ENCODE results near the gene APOA4. TPM values are rescaled to one million over a fixed set of nuclear protein-coding genes. Genes with fewer than 3 reads are reported as not detected.

Gene APOA4
- total RNA-seq, 2 donors from 2014 or later: 0.35 to 0.38 TPM

DNA sequence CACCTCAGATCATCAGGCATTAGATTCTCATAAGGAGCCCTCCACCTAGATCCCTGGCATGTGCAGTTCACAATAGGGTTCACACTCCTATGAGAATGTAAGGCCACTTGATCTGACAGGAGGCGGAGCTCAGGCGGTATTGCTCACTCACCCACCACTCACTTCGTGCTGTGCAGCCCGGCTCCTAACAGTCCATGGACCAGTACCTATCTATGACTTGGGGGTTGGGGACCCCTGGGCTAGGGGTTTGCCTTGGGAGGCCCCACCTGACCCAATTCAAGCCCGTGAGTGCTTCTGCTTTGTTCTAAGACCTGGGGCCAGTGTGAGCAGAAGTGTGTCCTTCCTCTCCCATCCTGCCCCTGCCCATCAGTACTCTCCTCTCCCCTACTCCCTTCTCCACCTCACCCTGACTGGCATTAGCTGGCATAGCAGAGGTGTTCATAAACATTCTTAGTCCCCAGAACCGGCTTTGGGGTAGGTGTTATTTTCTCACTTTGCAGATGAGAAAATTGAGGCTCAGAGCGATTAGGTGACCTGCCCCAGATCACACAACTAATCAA, 8.8 kb upstream of the APOA4 start:
- peaks cover 23% of the 10 kb centered on the region for H3K4me1 ChIP-seq (ENCODE audit: control insufficient read depth, insufficient read depth, low read length)

DNA sequence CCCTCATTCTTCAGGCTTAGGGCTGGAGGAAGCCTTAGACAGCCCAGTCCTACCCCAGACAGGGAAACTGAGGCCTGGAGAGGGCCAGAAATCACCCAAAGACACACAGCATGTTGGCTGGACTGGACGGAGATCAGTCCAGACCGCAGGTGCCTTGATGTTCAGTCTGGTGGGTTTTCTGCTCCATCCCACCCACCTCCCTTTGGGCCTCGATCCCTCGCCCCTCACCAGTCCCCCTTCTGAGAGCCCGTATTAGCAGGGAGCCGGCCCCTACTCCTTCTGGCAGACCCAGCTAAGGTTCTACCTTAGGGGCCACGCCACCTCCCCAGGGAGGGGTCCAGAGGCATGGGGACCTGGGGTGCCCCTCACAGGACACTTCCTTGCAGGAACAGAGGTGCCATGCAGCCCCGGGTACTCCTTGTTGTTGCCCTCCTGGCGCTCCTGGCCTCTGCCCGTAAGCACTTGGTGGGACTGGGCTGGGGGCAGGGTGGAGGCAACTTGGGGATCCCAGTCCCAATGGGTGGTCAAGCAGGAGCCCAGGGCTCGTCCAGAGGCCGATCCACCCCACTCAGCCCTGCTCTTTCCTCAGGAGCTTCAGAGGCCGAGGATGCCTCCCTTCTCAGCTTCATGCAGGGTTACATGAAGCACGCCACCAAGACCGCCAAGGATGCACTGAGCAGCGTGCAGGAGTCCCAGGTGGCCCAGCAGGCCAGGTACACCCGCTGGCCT, 7.2 kb upstream of the APOA4 start:
- no peak overlapping the region for H3K4me3 ChIP-seq (ENCODE audit: low read length)
- Mint-ChIP-seq H3K27ac (no peak overlapping the region), H3K9me3 (peaks cover 11% of the 10 kb centered on the region), H3K4me1 (peaks cover 6% of the 10 kb centered on the region), H3K36me3 (ENCODE audit: low read depth) (peaks cover 2% of the 10 kb centered on the region), H3K4me3 (no peak overlapping the region), H3K27me3 (ENCODE audit: insufficient read depth) (peaks cover 13% of the 10 kb centered on the region)
- no peak overlapping the region for H3K9ac ChIP-seq (ENCODE audit: extremely low read depth, low read length, poor library complexity, severe bottlenecking)
- no peaks in the 10 kb centered on the region for H3K27me3 ChIP-seq (ENCODE audit: control insufficient read depth, insufficient read depth, low read length, poor library complexity, severe bottlenecking)
- no peak for DNase-seq
- WGBS, 2 experiments (ENCODE audit: insufficient coverage in 1 of 2, insufficient read length in 1 of 2): 95 to 100% methylated on average over 4 to 17 of the region's 17 CpGs
- TF ChIP-seq, protein P1, sequence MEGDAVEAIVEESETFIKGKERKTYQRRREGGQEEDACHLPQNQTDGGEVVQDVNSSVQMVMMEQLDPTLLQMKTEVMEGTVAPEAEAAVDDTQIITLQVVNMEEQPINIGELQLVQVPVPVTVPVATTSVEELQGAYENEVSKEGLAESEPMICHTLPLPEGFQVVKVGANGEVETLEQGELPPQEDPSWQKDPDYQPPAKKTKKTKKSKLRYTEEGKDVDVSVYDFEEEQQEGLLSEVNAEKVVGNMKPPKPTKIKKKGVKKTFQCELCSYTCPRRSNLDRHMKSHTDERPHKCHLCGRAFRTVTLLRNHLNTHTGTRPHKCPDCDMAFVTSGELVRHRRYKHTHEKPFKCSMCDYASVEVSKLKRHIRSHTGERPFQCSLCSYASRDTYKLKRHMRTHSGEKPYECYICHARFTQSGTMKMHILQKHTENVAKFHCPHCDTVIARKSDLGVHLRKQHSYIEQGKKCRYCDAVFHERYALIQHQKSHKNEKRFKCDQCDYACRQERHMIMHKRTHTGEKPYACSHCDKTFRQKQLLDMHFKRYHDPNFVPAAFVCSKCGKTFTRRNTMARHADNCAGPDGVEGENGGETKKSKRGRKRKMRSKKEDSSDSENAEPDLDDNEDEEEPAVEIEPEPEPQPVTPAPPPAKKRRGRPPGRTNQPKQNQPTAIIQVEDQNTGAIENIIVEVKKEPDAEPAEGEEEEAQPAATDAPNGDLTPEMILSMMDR (conservative IDR thresholded peaks at IDR 0.05): no peak
- H3K9me3 ChIP-seq (ENCODE audit: control insufficient read depth, low read length): no peaks in the 10 kb centered on the region
- peaks cover 10% of the 10 kb centered on the region for H3K4me1 ChIP-seq (ENCODE audit: control insufficient read depth, insufficient read depth, low read length)
- no peak overlapping the region for H3K27ac ChIP-seq (ENCODE audit: low read depth, low read length)
- no peaks in the 10 kb centered on the region for H3K36me3 ChIP-seq (ENCODE audit: control insufficient read depth, insufficient read depth, low read length)

More for the DNA sequence above, 8.8 kb upstream of the APOA4 start:
- H3K27me3 ChIP-seq (ENCODE audit: control insufficient read depth, insufficient read depth, low read length, poor library complexity, severe bottlenecking): no peaks in the 10 kb centered on the region
- Mint-ChIP-seq H3K9me3 (peaks cover 11% of the 10 kb centered on the region), H3K4me1 (peaks cover 13% of the 10 kb centered on the region), H3K4me3 (no peak overlapping the region), H3K27ac (no peak overlapping the region), H3K36me3 (ENCODE audit: low read depth) (peaks cover 2% of the 10 kb centered on the region), H3K27me3 (ENCODE audit: insufficient read depth) (peaks cover 13% of the 10 kb centered on the region)
- whole genome bisulfite sequencing, 2 experiments (ENCODE audit: insufficient coverage in 1 of 2, insufficient read length in 1 of 2): 93 to 94% methylated on average over 3 to 7 of the region's 7 CpGs
- no peak overlapping the region for H3K4me3 ChIP-seq (ENCODE audit: low read length)
- no peak overlapping the region for H3K27ac ChIP-seq (ENCODE audit: low read depth, low read length)
- H3K9ac ChIP-seq (ENCODE audit: extremely low read depth, low read length, poor library complexity, severe bottlenecking): no peak overlapping the region
- no peaks in the 10 kb centered on the region for H3K36me3 ChIP-seq (ENCODE audit: control insufficient read depth, insufficient read depth, low read length)
- H3K9me3 ChIP-seq (ENCODE audit: control insufficient read depth, low read length): no peaks in the 10 kb centered on the region
- no peak for DNase-seq
- TF ChIP-seq, protein P1 (conservative IDR thresholded peaks at IDR 0.05): no peak

DNA sequence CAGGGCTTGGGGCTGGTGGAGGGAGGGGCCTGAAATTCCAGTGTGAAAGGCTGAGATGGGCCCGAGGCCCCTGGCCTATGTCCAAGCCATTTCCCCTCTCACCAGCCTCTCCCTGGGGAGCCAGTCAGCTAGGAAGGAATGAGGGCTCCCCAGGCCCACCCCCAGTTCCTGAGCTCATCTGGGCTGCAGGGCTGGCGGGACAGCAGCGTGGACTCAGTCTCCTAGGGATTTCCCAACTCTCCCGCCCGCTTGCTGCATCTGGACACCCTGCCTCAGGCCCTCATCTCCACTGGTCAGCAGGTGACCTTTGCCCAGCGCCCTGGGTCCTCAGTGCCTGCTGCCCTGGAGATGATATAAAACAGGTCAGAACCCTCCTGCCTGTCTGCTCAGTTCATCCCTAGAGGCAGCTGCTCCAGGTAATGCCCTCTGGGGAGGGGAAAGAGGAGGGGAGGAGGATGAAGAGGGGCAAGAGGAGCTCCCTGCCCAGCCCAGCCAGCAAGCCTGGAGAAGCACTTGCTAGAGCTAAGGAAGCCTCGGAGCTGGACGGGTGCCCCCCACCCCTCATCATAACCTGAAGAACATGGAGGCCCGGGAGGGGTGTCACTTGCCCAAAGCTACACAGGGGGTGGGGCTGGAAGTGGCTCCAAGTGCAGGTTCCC, 6.5 kb upstream of the APOA4 start, which contains the start of gene APOC3:
Gene APOC3, plus strand, starts transcription at position 383 of the 659 bp plus-strand sequence. CDS start 676 bp downstream, outside the sequence.
- TF ChIP-seq, protein P1 (conservative IDR thresholded peaks at IDR 0.05): no peak
- Mint-ChIP-seq H3K4me3 (no peak within 1 kb of the TSS), H3K27ac (no peak within 1 kb of the TSS), H3K27me3 (ENCODE audit: insufficient read depth) (peaks cover 11% of the 10 kb centered on the region), H3K9me3 (peaks cover 11% of the 10 kb centered on the region), H3K36me3 (ENCODE audit: low read depth) (no peaks in the 10 kb centered on the region), H3K4me1 (peaks cover 2% of the 10 kb centered on the region)
- Histone ChIP-seq H3K27me3 (ENCODE audit: control insufficient read depth, insufficient read depth, low read length, poor library complexity, severe bottlenecking) (no peaks in the 10 kb centered on the region), H3K9me3 (ENCODE audit: control insufficient read depth, low read length) (no peaks in the 10 kb centered on the region), H3K4me3 (ENCODE audit: low read length) (no peak within 1 kb of the TSS), H3K4me1 (ENCODE audit: control insufficient read depth, insufficient read depth, low read length) (peaks cover 10% of the 10 kb centered on the region), H3K27ac (ENCODE audit: low read depth, low read length) (no peak within 1 kb of the TSS), H3K9ac (ENCODE audit: extremely low read depth, low read length, poor library complexity, severe bottlenecking) (no peak within 1 kb of the TSS), H3K36me3 (ENCODE audit: control insufficient read depth, insufficient read depth, low read length) (no peaks in the 10 kb centered on the region)
- 91 to 93% methylated on average over 4 to 9 of the region's 9 CpGs for WGBS, 2 experiments (ENCODE audit: insufficient coverage in 1 of 2, insufficient read length in 1 of 2)
- no peak for DNase-seq
